Tibial nerve (tissue), 4 donors: ENCODE measurements around the gene WNT9B. TPM values are rescaled to one million over a fixed set of nuclear protein-coding genes. Genes with fewer than 3 reads are reported as not detected.

Experiments
- DNase-seq, 2 donors: peaks; one replicate each; pipeline ENCODE4 v3.0.0-alpha.2; 2019; ENCODE audit warnings: low spot score in 2 of 2
- H3K27ac ChIP-seq, 4 donors: fragments of 200-600 bp; sonication (generic) in 3 of 4; one replicate each; pipeline ENCODE4 v1.5.1; 2017 to 2019; ENCODE audit warnings: mild to moderate bottlenecking in 1 of 4
- H3K27me3 ChIP-seq, 2 donors: fragments of 200-600 bp; sonication (generic) in 1 of 2; one replicate each; pipeline versions ENCODE4 v1.5.1 to v1.6.0; 2017 to 2019
- H3K36me3 ChIP-seq, 3 donors: fragments of 200-600 bp; sonication (generic); one replicate each; pipeline ENCODE4 v1.5.1; 2018 to 2019
- H3K4me1 ChIP-seq, 4 donors: fragments of 200-600 bp; sonication (generic) in 3 of 4; one replicate each; pipeline ENCODE4 v1.5.1; 2017 to 2019
- H3K4me3 ChIP-seq, 4 donors: fragments of 200-600 bp; sonication (generic) in 3 of 4; one replicate each; pipeline ENCODE4 v1.5.1; 2017 to 2019; ENCODE audit warnings: mild to moderate bottlenecking in 1 of 4, moderate library complexity in 1 of 4
- H3K9me3 ChIP-seq, 4 donors: fragments of 200-600 bp; sonication (generic) in 3 of 4; one replicate each; pipeline ENCODE4 v1.5.1; 2017 to 2019
- CTCF ChIP-seq, 5 experiments: fragments of 200-600 bp in 3 of 5; fragments of 450-650 bp in 2 of 5; sonication (generic) in 3 of 5; IDR thresholded peaks; one replicate each; pipeline ENCODE4 v1.5.1; 2016 to 2019; ENCODE audit warnings: antibody characterized with exemption in 5 of 5, mild to moderate bottlenecking in 3 of 5, moderate library complexity in 2 of 5
- EP300 ChIP-seq, 2 donors: sonication (generic); formaldehyde crosslinking; IDR thresholded peaks; one replicate each; pipeline ENCODE4 v1.6.1; 2017; ENCODE audit warnings: antibody characterized with exemption in 2 of 2, mild to moderate bottlenecking in 1 of 2
- POLR2A ChIP-seq, 2 donors: fragments of 450-650 bp; IDR thresholded peaks; one replicate each; pipeline ENCODE4 v1.6.1; 2017; ENCODE audit warnings: antibody characterized with exemption in 2 of 2, mild to moderate bottlenecking in 2 of 2, moderate library complexity in 2 of 2
- WGBS, 2 donors: methylation state at CpG; one replicate each; pipeline ENCODE4 v1.1.5; 2018; 5-methylcytosine and 5-hydroxymethylcytosine counted together
- total RNA-seq, 4 donors: library from RNA; depleted of rRNA; stranded (reverse); fragments of >200 nt; gene quantifications; one replicate each; pipeline ENCODE4 v1.1.0, GENCODE V29; 2016

The WNT9B gene
- total RNA-seq, 4 donors from 2014 or later: 0.78 to 0.90 TPM; not detected in 2

- Histone ChIP-seq H3K9me3 (peaks cover 0 to 6% (median 0%) of the 10 kb centered on the region in 4 donors), H3K36me3 (no peaks in the 10 kb centered on the region), H3K4me3 (no peak overlapping the region), H3K27me3 (peaks cover 0 to 12% of the 10 kb centered on the region in 2 donors), H3K4me1 (no peaks in the 10 kb centered on the region), H3K27ac (no peak overlapping the region)
- 89 to 91% methylated on average over 4 of the region's 4 CpGs for WGBS, 2 donors
- TF ChIP-seq CTCF (IDR thresholded peaks at IDR 0.05) (no peak), EP300 (IDR thresholded peaks at IDR 0.05) (no peak), POLR2A (IDR thresholded peaks at IDR 0.05) (no peak)
- no peak for DNase-seq
These were observed 52.6 kb downstream of the WNT9B start for GRCh38 chr17:46903762-46904672.

GRCh38 chr17:46908068-46908737 is 56.8 kb downstream of the WNT9B start:
- H3K27me3 ChIP-seq: peaks cover 0 to 18% of the 10 kb centered on the region in 2 donors
- DNase-seq: no peak
- TF ChIP-seq CTCF (IDR thresholded peaks at IDR 0.05) (no peak), EP300 (IDR thresholded peaks at IDR 0.05) (no peak), POLR2A (IDR thresholded peaks at IDR 0.05) (no peak)
- H3K4me1 ChIP-seq: no peaks in the 10 kb centered on the region
- no peak overlapping the region for H3K27ac ChIP-seq
- no peak overlapping the region for H3K4me3 ChIP-seq
- H3K36me3 ChIP-seq: no peaks in the 10 kb centered on the region
- no peaks in the 10 kb centered on the region for H3K9me3 ChIP-seq
- WGBS, 2 donors: 46 to 70% methylated on average over 14 of the region's 14 CpGs

- no peak for DNase-seq
- Histone ChIP-seq H3K27ac (no peak overlapping the region), H3K36me3 (no peaks in the 10 kb centered on the region), H3K9me3 (no peaks in the 10 kb centered on the region), H3K4me1 (no peaks in the 10 kb centered on the region), H3K4me3 (no peak overlapping the region), H3K27me3 (peaks cover 0 to 18% of the 10 kb centered on the region in 2 donors)
- TF ChIP-seq POLR2A (IDR thresholded peaks at IDR 0.05) (no peak), CTCF (IDR thresholded peaks at IDR 0.05) (no peak), EP300 (IDR thresholded peaks at IDR 0.05) (no peak)
- WGBS, 2 donors: 69 to 76% methylated on average over 9 to 10 of the region's 10 CpGs
These were observed 59.0 kb downstream of the WNT9B start for GRCh38 chr17:46910179-46910927.

- 79 to 94% methylated on average over 3 of the region's 3 CpGs for WGBS, 2 donors
- TF ChIP-seq CTCF (IDR thresholded peaks at IDR 0.05): no peak
- no peak for TF ChIP-seq POLR2A (IDR thresholded peaks at IDR 0.05)
- TF ChIP-seq EP300 (IDR thresholded peaks at IDR 0.05): no peak
- H3K27ac ChIP-seq: no peak overlapping the region
- H3K4me1 ChIP-seq: no peaks in the 10 kb centered on the region
- no peak for DNase-seq
- peaks cover 0 to 5% (median 0%) of the 10 kb centered on the region in 3 donors for H3K36me3 ChIP-seq
- no peaks in the 10 kb centered on the region for H3K9me3 ChIP-seq
- H3K27me3 ChIP-seq: peaks cover 0 to 18% of the 10 kb centered on the region in 2 donors
- no peak overlapping the region for H3K4me3 ChIP-seq
These were observed 59.9 kb downstream of the WNT9B start for GRCh38 chr17:46911311-46911710.
